Stimulated activated CD8-positive, alpha-beta memory T cell treated with anti-CD3 and anti-CD28 coated beads, Interleukin-12 subunit alpha, Interleukin-12 subunit beta, amount 100 ng/mL, for 24 hours (primary cell): ENCODE measurements around the gene PRSS38.
A peak's percentile ranks its signal among the peaks of the same experiment; 100 is the strongest.

Source experiments
- DNase-seq: peaks from one replicate; pipeline ENCODE4 v3.0.0-alpha.2; 2020; ENCODE audit errors: extremely low read depth

Gene PRSS38

DNA sequence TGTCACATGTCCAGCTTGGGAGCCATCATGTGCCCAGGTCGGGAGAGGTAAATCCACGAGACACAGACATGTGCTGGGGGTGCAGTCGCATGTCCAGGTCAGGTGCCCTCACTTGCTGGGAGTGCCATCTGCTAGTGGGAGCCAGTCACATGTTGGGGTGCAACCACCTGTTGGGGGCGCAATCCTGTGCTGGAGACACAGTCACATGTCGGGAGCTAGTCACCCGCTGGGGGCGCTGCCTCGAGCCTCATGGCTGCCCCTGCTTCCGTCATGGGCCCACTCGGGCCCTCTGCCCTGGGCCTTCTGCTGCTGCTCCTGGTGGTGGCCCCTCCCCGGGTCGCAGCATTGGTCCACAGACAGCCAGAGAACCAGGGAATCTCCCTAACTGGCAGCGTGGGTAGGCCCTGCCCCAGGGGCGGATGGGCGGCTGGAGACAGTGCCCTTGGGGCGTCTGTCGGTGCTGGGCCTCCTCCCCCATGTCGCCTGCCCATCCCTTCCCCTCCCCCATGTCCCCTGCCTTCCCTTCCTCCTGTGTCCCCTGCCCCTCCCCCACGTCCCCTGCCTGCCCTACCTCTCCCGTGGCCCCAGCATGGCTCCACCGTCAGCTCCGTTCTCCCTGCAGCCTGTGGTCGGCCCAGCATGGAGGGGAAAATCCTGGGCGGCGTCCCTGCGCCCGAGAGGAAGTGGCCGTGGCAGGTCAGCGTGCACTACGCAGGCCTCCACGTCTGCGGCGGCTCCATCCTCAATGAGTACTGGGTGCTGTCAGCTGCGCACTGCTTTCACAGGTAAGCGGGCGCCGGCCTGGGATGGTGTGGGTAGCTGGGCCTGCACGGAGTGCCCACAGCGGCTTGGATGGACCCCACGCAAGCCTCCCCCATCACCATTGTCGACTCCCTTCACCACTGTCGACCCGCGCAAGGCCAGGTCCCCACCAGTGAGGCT lies at the start of gene PRSS38:
TSS of gene PRSS38 (plus strand) at position 208 of the 942 bp plus-strand sequence. CDS start at position 250, 42 bp downstream.
- no peak for DNase-seq

DNA sequence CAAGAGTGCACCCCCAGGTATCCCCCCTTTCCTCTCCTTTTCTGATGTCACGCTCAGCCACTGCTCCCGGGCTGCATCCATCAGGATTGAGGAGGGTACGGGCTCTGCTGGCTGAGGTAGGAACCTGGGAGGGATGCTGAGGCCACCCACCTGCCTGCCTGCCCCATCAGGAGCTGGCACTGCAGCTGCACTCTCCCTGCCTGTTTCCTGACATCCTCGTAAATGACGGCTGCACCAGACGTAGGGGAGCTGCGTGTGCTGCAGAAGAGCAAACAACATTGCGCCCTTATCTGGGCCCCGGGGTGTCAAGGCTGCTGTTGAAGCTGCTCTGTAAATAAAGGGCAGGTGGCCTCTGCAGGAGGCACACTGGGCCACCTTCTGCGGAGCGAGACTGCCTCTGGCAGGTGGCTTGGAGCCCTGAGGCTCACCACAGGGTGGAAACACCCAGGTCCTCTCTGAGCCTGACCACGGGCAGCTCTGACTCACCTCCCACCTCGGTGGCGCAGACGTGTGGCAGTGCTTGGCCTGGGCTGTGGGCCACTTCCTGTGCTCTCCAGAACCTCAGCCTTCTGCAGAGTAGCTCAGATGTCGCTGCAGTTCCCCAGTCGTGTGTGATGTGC lies 49.4 kb upstream of the PRSS38 start:
- DNase-seq = peak; percentile 52

DNA sequence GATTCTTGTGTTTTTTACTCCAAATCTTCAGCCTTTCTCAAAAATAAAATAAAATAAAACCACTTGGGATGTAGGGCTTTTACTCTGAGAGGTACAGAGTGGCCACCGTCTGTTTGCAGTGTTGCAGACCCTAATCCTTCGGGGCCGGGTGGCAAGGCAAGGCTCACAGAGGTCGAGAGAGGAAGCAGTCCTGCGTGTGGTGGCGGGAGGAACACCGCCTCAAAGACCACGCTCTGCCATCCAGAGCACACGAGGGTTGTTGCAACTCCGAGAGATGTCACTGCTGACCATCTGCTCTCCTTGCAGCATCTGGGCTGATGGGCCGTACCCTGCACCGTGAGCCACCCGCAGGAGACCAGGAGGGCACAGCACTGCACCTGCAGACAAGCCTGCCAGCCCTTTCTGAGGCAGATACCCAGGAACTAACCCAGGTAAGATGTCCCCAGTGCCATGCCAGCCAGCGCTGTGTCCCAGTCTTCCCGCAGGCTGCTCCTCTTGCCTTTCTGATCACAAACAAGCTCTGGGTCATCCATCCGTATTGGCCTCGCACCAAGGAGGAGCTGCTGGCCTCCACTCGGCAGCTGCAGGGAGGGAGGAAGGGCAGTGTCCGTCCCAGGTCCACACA lies 48.7 kb upstream of the PRSS38 start:
- no peak for DNase-seq

DNA sequence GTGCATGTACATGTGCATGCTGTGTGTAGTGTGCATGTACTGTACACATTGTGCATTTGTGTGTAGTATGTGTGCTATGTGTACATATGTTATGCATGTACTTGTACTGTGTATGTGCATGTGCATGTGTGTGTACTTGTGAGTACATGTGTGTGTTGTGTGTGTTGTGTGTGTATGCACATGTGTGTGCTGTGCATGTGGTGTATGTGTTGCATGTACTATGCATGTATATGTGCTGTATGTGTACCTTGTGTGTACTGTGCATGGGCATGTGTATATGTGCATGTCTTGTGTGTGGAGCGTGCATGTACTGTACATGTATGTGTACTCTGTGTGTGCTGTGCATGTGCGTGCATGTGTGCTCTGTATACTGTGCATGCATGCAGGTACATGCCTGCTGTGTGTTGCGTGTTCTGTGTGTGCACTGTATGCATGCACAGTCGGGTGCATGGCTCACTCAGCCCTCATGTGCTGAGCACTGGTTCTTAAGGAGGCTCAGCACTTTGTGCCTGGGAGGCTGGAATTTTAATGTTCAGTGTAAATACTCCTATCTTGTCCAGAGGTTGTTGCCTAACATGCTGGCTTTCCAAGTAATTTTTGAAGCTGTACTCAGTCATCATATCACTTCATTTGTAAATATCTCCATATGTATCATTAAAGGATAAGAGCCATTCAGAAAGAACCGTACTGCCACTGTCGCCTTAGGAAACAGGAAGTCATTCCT lies 47.9 kb upstream of the PRSS38 start:
- DNase-seq = no peak

DNA sequence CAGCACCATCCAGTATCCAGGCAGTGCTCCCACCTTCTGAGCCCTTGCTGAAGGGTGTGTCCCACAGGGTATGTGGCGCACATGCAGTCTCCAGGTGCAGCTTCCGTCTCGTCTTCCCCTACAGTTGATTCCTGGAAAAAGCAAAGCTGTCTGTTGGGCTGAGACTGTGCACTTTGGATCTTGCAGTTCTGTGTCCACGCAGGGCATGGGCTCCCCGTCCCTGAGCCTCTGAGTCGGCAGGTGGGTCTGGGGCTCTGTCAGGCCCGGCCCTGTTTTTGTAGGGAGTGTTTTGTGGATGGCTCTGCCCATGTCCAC lies 47.4 kb upstream of the PRSS38 start:
- DNase-seq = no peak

DNA sequence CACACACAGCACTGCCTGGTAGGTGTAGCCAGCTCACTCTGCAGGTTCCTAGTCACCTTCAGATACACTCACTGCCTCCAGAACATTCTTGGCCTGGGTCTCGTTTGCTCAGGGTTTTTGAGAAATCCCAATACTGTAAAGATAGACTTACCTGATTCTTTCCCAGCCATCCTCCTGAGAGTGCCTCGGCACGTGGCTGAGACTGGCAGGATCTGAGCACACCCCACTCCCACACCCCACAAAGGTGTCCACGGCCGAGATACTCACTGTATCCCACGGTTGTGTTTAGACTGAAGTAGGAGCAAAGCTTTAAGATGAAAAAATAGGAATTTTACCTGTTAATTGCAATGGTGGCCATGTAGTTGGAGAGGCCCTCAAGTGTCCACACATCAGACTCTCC lies 46.8 kb upstream of the PRSS38 start:
- no peak for DNase-seq

DNA sequence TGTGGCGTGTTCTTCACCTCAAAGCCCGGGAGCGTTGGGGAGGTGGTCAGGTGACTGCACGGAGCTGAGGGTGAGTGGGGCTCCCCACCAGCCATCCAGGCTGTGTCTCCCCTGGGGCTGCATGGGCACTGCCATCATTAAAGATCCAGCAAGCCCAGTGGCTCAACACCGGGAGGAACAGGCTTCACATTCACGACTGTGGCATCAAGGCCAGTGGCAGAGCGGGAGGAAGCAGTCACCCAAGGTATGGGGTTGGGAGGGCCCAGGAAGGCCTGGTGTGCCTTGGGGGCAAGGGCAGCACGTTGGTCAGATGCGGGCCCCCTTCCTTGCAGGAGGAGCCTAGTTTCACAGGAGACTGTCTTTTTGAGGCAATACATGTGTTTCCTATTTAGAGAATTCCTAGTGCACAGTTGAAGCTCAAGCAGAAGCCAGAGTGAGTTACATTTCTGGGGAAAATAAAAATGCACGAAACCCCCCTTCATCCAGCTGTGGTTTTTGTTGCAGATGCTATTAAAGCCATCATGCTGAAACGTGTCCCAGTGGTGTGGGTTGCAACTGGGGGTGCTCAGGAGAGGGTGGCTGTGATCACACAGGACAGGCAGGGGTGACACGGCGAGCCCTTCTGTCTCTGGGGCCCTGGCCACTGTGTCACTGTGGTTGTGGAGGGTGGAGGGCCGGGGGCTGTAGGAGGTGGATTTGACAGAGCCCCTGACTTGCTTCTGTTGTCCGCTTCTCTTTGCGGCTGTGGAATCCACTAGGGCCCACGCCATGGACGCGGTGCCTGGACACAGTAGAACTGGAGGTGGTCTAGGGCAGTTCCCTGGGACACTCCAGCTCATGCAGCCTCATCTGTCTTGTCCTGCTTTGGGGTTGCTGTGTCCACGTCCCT lies 46.2 kb upstream of the PRSS38 start:
- no peak for DNase-seq

DNA sequence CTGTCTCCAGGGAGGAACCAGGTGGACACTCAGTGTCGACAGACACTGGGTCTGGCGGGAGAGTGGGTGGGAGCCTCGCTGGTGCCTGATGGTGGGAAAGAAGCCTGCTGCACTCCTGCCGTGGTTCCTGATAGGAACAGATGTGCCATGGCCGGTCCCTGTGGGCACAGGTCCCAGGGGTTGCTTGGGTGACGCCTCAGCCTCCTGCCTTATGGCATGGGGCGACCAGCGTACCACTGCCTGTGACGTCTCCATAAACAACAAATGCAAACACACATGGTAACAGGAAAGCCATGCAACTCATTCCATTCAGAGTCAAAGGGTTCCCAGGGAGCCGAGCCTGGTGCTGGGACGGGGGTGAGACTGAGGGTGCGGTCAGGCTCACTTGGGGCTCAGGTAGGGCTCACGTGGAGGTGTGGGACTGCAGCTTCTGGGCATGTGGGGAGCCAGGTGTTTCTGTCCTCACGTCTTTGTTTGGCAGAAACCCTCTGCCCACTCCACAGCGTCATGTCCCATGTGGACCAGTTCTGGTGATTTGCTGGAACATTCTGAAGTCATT lies 45.5 kb upstream of the PRSS38 start:
- no peak for DNase-seq

DNA sequence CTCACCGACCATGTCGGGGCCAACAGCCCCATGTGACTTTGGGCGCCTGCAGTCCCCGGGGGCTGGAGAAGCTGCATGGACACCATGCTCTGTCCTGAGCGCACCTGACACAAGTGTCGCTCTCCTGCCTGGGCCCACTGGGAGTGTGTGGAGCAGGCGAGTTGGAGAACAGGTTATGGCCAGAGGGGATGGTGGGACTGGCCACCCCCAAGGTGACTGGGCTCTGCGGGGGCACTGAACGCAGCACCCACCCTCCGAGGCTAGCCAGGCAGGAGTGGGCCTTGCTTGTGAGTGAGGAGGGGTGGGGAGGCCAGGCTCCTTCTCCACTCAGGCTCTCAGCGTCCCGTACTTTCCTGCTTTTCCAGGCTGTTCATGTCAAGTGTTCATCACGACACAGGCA lies 44.7 kb upstream of the PRSS38 start:
- no peak for DNase-seq

DNA sequence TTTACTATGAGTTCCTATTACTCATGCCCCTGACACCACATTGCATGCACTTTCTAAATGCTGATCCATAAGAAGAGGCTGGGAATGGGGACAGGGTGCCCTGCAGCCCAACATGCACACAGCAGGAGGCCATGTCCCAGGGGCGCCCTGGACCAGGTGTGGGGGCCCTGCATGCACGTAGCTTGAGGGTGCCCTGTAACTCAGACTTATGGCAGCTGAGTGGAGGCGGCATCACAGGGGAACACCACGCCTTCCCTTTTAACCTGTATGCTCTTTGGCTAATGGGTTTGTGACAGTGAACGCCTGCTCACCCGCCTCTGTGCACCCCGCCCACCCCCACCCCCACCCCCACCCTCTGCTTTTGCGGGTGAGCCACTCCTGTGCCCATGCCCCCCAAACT lies 44.1 kb upstream of the PRSS38 start:
- DNase-seq = no peak

DNA sequence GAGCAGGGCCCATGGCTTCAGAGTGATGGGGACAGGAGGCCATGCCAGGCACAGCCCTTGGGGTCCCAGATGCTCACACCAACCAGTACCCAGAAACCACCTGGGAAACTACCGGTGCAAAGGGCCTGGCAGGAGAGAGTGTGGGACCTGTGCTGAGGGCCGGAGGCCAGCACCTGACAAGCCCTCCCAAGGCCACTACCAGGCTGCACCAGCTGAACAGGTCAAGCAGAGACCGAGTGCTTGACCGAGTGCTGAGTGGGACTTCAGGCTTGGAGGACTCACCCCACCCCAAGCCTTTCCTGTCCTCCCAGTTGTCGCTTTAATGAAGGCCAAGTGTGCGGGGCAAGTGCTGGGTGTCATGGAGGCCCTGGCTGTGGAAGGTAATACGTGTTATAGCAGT lies 43.7 kb upstream of the PRSS38 start:
- DNase-seq = no peak

DNA sequence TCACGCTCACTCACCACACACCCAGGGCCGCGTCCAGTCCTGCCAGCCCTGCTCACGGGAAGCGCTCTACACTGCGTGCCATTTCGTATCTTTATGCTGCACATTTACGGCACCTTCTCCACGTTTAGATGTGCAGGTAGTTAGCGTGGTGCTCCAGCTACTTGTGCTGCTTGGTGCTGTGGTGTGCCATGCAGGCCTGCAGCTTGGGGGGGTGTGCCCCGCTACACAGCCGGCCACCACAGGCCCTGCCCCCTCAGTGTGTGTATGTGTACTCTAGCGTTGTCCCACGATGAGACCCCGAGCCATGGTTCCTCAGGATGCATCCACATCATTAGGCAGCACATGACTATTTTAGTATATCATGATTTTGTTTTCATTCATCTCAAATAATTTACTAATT lies 41.9 kb upstream of the PRSS38 start:
- DNase-seq = no peak

DNA sequence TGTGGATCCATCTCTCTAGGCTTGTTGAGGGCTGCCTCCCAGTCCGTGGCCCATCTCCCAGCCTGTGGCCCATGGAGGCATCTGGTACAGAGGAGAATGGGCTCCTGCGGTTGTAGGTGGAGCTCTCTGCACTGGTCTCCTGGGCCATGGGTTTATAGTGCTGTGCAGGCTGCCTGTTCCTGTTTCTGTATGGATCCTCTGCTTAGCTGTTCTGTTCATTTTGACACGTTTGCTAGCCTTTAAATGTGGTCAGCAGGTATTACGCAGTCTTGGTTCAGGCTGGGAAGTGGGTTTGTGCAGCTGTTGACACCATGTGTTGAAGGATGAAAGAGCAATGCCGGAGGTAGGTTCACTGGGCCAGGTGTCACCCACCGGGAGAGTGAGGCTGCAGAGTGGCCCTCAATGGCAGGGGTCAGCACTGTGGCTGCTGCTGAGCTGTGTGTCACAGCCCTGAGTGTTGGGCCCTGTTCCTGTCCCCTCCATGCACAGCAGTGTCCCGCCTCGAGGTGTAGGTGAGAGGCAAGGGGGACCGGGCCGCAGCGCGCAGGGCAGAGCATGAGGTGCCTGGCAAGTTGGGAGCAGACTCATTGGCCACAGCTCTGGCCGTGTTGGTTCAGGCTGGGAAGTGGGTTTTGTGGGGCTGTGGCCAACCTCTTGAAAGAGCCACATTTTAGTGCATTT lies 41.3 kb upstream of the PRSS38 start:
- no peak for DNase-seq

DNA sequence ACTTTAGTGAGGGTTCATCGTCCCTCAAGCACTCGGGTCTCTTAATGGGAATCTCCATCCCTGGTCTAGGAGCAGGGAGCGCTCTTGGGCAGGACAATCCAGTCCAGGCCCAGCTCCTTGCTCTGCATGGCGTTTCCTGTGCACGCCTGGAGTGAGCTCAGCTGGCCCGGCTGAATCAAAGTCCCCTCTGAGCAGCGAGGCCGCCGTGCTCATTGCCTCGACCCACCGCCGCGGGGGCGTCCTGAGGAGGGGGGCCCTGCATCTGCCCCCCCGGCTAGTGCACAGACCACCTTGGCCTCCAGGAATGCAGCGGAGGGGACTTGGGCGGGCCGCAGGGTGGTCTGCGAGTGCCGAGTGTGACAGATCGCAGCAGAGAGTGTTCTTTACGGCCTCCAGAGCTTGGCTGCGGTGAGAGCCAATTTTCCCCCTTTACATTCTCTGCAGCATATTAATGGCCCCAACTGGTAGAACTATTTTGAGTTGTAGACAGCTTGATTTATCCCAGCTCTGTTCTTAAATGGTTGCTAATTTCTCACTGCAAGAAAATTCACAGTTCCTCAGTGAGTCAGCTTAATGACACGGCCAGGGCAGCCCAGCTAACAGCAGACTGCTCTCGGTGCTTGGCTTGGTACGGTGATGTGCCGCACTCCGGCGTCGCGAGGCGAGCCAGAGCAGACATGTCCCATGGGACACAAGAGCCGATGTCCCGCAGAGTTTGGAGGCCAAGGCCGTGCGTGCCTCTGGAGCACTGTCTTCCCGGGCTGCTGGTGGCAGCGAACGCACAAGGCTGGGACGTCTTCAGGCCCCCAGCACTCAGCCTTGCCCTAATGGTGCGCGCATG lies 40.4 kb upstream of the PRSS38 start:
- DNase-seq = no peak

DNA sequence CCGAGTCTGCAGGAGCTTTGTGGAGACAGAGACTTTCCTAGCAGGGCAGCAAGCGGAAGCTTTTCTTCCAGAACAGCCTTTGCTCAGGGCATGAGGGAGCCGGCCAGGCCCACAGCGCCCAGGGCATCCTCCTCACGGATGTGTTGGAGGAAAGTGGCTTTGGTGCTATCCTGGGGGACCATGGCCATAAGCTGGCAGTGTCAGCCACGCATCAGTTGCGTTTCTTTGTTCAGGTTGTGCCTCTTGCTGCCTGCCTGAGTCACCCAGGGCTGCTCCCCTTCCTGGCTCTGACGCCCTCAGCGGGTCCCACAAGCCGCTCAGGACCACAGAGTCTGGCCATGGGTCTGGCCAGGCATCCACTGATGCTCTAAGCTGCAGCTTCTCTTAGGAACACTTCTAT lies 39.6 kb upstream of the PRSS38 start:
- DNase-seq = no peak

DNA sequence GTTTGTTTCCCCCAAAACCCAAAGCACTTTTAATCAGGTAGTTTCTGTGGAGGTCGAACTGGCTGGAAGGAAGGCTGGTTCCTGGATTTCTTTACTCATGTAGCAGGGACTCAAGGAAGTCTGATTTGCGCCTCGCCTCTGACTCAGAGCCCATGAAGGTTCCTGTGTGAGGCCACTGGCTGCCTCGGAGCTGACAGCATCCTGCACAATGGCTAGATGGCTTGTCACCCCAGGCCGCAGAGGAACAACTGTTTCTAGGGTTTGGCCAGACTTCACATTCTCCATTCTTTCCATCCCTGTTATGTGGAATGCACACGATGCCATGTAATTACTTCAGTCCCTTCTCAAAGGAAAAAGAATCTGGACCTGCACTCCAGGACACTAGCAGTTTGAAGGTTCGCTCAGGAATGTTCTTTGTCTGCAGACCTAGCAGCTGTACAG lies 39.1 kb upstream of the PRSS38 start:
- no peak for DNase-seq

DNA sequence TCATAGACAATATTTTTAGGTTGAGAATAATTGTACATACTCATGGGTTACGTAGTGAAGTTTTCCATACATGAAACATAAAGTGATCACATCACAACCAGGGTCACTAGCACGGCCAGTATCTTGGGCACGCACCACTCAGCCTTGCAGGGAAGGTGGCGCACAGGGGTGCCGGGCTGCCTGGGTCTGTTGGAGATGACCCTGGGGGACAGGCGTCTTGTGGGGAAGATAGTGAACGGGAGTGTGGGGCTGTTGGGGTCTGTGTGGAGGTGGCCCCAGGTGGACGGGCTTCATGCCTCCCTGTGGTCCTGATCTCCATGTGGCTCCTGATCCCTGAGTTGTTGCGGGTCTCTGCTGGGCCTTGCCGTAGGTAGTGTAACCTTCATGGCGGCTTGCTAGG lies 38.3 kb upstream of the PRSS38 start:
- no peak for DNase-seq

DNA sequence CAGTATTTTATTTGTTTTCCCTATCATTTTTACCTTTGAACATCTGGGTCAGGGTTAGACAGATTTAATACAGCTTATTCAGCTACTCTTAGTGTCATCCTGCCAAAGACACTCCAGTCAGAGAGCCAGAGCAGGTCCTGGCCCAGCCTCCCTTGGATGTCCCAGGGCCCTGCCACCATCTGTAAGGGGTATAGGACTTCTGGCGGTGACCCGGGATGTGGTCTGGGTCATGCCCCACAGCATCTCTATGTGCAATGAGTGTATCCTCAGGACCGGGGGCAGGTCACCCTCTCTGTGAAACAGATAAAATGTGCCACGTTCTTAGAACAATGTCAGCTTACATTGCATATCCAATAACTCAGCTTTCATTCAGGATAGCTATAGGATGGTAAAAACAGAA lies 37.8 kb upstream of the PRSS38 start:
- DNase-seq = no peak

DNA sequence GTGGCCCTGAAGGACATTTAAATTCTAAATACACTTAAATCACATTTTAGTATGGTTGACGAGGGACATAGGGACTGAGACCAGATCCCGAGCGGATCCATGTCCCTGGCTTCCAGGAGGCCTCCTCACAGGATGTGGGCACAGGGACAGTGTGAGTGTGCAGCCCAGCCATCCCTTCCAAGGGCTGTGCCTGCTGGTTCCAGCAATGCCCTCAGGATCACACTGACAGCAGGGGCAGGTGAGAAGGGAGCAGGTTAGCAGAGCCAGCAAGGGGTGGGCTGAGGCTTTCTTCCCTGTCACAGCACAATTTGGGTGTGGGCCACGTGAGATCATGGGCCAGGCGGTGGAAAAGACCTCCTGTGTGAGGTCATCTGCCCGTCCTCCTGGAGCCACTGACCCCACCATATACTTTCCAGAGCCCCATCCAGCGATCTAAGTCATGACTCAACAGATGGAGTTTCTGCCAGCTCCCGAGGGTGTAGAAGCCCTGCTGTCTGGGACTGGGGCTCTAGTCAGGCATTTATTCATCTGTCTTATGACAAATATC lies 37.0 kb upstream of the PRSS38 start:
- DNase-seq = no peak
